HepG2 (cell line): ENCODE data around the gene MAGI1. TPM values are rescaled to one million over a fixed set of nuclear protein-coding genes. Genes with fewer than 3 reads are reported as not detected.

Source experiments
- BCL6 ChIP-seq: IDR thresholded peaks from 2 replicates; pipeline ENCODE4 v1.6.1; 2016; ENCODE audit warnings: missing genetic modification reagents, missing compliant biosample characterization
- FOXA3 ChIP-seq: IDR thresholded peaks from 2 replicates; pipeline ENCODE4 v1.6.1; 2016; ENCODE audit warnings: missing genetic modification reagents, missing compliant biosample characterization
- HOMEZ ChIP-seq: IDR thresholded peaks from 2 replicates; pipeline ENCODE4 v1.6.1; 2016; ENCODE audit warnings: low read depth
- ISL2 ChIP-seq: sonication (generic); formaldehyde crosslinking; IDR thresholded peaks from 2 replicates; pipeline ENCODE4 v1.5.0; 2020; ENCODE audit warnings: missing genetic modification reagents
- MEIS2 ChIP-seq: sonication (generic); formaldehyde crosslinking; IDR thresholded peaks from 2 replicates; pipeline ENCODE4 v1.9.0; 2021; ENCODE audit warnings: mild to moderate bottlenecking, missing genetic modification reagents
- NFYC ChIP-seq: IDR thresholded peaks from 2 replicates; pipeline ENCODE4 v1.6.1; 2016; ENCODE audit warnings: missing genetic modification reagents, missing compliant biosample characterization
- NR2F2 ChIP-seq: IDR thresholded peaks from 2 replicates; pipeline ENCODE4 v1.6.1; 2012; ENCODE audit warnings: low read depth, inconsistent platforms, borderline replicate concordance
- RCOR2 ChIP-seq: IDR thresholded peaks from 2 replicates; pipeline ENCODE4 v1.6.1; 2016; ENCODE audit warnings: missing biosample characterization, missing genetic modification reagents
- RXRB ChIP-seq: IDR thresholded peaks from 2 replicates; pipeline ENCODE4 v1.6.1; 2016; ENCODE audit warnings: borderline replicate concordance, missing genetic modification reagents, missing compliant biosample characterization
- SALL1 ChIP-seq: sonication (generic); formaldehyde crosslinking; IDR thresholded peaks from 2 replicates; pipeline ENCODE4 v1.8.0; 2022; ENCODE audit warnings: mild to moderate bottlenecking, missing genetic modification reagents
- SMAD3 ChIP-seq: sonication (generic); formaldehyde crosslinking; IDR thresholded peaks from 2 replicates; pipeline ENCODE4 v1.4.0; 2020; ENCODE audit warnings: missing genetic modification reagents
- TBL1XR1 ChIP-seq: fragments of 150-350 bp; IDR thresholded peaks from 2 replicates; pipeline ENCODE4 v1.6.1; 2014; ENCODE audit warnings: borderline replicate concordance, low read length; ENCODE audit not compliant: partially characterized antibody
- TRAFD1 ChIP-seq: sonication (generic); formaldehyde crosslinking; IDR thresholded peaks from 2 replicates; pipeline ENCODE4 v1.5.1; 2020; ENCODE audit warnings: missing genetic modification reagents, mild to moderate bottlenecking, borderline replicate concordance
- ZNF280B ChIP-seq: sonication (generic); formaldehyde crosslinking; IDR thresholded peaks from 2 replicates; pipeline ENCODE4 v1.5.0; 2020; ENCODE audit warnings: missing genetic modification reagents, mild to moderate bottlenecking, borderline replicate concordance
- ZNF331 ChIP-seq: sonication (generic); formaldehyde crosslinking; IDR thresholded peaks from 2 replicates; pipeline ENCODE4 v1.4.0; 2020; ENCODE audit warnings: missing genetic modification reagents
- ZNF850 ChIP-seq: sonication (generic); formaldehyde crosslinking; conservative IDR thresholded peaks from 2 replicates; pipeline ENCODE4 v1.9.0; 2021; ENCODE audit warnings: mild to moderate bottlenecking, missing genetic modification reagents
- polyA plus RNA-seq, 8 experiments: library from polyadenylated mRNA; depleted of rRNA in 3 of 8; stranded (reverse) in 7 of 8; unstranded in 1 of 8; fragments of >200 nt; fragmentation: Illumina TruSeq in 4 of 8; extraction: Trizol in 4 of 8; gene quantifications; 2 replicates each; pipeline versions ENCODE4 v1.2.1 to v1.2.3, GENCODE V29; 2011 to 2016; ENCODE audit warnings: low read depth in 4 of 8, missing spikeins in 1 of 8, mixed read lengths in 1 of 8; ENCODE audit not compliant: insufficient read depth in 1 of 8
- total RNA-seq, 5 experiments: library from RNA; depleted of rRNA; stranded (reverse); fragments of >200 nt; fragmentation: Illumina TruSeq; extraction: Trizol; gene quantifications; 2 replicates each; pipeline ENCODE4 v1.2.3, GENCODE V29; 2016; ENCODE audit warnings: low read depth in 1 of 5
- TF ChIP-seq, protein P1 (sequence below): sonication (generic); formaldehyde crosslinking; IDR thresholded peaks from 2 replicates; pipeline ENCODE4 v1.5.0; 2020; ENCODE audit warnings: mild to moderate bottlenecking, missing genetic modification reagents
- TF ChIP-seq, protein P2 (sequence below): sonication (generic); formaldehyde crosslinking; IDR thresholded peaks from 2 replicates; pipeline ENCODE4 v1.5.1; 2020; ENCODE audit warnings: mild to moderate bottlenecking, missing genetic modification reagents, borderline replicate concordance

MAGI1 gene
- total and polyA plus RNA-seq, 2 of the 13 experiments (the other 11 are each of a cell fraction or from before 2014, with no cell fraction given) = 22.2 to 26.0 TPM

DNA sequence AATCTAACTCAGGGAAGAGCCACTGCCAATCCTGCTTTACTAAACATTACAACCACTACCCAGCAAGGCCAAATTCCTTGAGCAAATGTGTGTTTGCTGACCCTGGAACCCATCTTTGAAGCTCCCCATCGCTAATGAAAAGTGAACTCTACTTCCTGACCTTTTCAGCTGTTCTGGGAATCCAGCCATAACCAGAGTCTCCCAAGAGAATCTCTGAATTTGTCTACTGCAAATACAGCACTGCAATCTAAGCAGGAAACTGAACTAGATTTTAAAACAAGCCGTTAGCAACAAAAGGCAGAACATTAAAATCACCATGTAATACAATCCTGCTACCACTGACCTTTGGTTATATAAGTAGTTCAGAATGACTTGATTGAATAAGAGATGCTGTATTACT lies 309.2 kb downstream of the MAGI1 start (continued):
- TF ChIP-seq MEIS2 = no peak
- peak; percentile 76 for TF ChIP-seq ZNF331 (CRISPR knock-in tag)
- peak; percentile 77 for TF ChIP-seq ISL2 (CRISPR knock-in tag)
- peak; percentile 92 for TF ChIP-seq NR2F2
- TF ChIP-seq FOXA3 (CRISPR knock-in tag) = peak; percentile 32
- no peak for TF ChIP-seq SMAD3 (CRISPR knock-in tag)
- TF ChIP-seq HOMEZ (CRISPR knock-in tag) = peak; percentile 95
- TF ChIP-seq SALL1 = peak; percentile 56; the same call in 1 of the 2 replicates
- peak; percentile 69; the same call in 1 of the 2 replicates for TF ChIP-seq RCOR2
- no peak for TF ChIP-seq TRAFD1
- peak; percentile 75; the same call in 1 of the 2 replicates for TF ChIP-seq RXRB (CRISPR knock-in tag)
- TF ChIP-seq, protein P1, sequence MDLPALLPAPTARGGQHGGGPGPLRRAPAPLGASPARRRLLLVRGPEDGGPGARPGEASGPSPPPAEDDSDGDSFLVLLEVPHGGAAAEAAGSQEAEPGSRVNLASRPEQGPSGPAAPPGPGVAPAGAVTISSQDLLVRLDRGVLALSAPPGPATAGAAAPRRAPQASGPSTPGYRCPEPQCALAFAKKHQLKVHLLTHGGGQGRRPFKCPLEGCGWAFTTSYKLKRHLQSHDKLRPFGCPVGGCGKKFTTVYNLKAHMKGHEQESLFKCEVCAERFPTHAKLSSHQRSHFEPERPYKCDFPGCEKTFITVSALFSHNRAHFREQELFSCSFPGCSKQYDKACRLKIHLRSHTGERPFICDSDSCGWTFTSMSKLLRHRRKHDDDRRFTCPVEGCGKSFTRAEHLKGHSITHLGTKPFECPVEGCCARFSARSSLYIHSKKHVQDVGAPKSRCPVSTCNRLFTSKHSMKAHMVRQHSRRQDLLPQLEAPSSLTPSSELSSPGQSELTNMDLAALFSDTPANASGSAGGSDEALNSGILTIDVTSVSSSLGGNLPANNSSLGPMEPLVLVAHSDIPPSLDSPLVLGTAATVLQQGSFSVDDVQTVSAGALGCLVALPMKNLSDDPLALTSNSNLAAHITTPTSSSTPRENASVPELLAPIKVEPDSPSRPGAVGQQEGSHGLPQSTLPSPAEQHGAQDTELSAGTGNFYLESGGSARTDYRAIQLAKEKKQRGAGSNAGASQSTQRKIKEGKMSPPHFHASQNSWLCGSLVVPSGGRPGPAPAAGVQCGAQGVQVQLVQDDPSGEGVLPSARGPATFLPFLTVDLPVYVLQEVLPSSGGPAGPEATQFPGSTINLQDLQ = no peak
- TF ChIP-seq, protein P2, sequence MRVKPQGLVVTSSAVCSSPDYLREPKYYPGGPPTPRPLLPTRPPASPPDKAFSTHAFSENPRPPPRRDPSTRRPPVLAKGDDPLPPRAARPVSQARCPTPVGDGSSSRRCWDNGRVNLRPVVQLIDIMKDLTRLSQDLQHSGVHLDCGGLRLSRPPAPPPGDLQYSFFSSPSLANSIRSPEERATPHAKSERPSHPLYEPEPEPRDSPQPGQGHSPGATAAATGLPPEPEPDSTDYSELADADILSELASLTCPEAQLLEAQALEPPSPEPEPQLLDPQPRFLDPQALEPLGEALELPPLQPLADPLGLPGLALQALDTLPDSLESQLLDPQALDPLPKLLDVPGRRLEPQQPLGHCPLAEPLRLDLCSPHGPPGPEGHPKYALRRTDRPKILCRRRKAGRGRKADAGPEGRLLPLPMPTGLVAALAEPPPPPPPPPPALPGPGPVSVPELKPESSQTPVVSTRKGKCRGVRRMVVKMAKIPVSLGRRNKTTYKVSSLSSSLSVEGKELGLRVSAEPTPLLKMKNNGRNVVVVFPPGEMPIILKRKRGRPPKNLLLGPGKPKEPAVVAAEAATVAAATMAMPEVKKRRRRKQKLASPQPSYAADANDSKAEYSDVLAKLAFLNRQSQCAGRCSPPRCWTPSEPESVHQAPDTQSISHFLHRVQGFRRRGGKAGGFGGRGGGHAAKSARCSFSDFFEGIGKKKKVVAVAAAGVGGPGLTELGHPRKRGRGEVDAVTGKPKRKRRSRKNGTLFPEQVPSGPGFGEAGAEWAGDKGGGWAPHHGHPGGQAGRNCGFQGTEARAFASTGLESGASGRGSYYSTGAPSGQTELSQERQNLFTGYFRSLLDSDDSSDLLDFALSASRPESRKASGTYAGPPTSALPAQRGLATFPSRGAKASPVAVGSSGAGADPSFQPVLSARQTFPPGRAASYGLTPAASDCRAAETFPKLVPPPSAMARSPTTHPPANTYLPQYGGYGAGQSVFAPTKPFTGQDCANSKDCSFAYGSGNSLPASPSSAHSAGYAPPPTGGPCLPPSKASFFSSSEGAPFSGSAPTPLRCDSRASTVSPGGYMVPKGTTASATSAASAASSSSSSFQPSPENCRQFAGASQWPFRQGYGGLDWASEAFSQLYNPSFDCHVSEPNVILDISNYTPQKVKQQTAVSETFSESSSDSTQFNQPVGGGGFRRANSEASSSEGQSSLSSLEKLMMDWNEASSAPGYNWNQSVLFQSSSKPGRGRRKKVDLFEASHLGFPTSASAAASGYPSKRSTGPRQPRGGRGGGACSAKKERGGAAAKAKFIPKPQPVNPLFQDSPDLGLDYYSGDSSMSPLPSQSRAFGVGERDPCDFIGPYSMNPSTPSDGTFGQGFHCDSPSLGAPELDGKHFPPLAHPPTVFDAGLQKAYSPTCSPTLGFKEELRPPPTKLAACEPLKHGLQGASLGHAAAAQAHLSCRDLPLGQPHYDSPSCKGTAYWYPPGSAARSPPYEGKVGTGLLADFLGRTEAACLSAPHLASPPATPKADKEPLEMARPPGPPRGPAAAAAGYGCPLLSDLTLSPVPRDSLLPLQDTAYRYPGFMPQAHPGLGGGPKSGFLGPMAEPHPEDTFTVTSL (CRISPR knock-in tag) = peak; percentile 84; the same call in 1 of the 2 replicates
- peak; percentile 80 for TF ChIP-seq BCL6
- TF ChIP-seq TBL1XR1 = peak; percentile 34
- no peak for TF ChIP-seq NFYC (CRISPR knock-in tag)
- TF ChIP-seq ZNF280B (CRISPR knock-in tag) = no peak
- TF ChIP-seq ZNF850 (CRISPR knock-in tag) = no peak
